COLO668 (cell line): Measurements from ENCODE around the gene SFXN5.

Experiments used
- DNase-seq: peaks from one replicate; lab custom pipeline; 2025; ENCODE audit not compliant: unreplicated experiment; lab: John Stamatoyannopoulos, UW

Gene SFXN5

DNA sequence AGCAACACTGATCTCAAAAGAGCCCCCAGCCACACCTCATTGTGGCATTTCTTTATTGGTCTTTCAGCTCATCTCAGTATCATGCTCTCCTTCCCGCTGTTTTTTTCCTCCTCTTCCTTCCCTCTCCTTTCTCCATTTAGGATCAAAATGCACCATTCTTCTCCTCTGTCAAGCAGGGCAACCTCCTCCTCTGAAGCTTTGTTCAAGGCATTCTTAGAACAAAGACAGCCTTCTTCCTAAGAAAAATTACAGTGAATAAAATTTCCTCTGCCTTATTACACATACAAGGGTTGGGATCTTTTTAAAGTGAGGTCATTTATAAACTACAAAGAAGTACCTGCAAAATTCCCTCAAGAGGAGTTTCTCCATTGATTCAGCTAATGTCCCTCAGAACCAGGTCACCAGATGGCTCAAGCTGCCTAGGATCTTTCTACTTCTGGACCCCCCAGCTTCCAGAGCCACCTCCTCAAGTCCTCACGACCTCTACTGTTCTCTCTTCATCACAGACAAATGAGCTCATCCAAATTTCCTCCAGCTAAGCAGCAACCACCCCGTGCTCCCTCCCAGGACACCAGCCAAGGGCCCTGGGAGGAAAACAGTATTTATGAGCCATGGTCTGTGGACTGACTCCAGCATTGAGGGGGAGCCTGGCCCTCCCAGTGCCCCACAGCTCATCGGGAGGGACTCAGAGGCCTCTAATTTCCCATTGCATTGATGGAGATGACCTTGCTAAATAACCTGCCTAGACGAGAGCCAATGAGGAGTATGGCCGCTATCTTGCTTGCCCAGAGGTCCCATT is 18.0 kb downstream of the SFXN5 start:
- no peak for DNase-seq

DNA sequence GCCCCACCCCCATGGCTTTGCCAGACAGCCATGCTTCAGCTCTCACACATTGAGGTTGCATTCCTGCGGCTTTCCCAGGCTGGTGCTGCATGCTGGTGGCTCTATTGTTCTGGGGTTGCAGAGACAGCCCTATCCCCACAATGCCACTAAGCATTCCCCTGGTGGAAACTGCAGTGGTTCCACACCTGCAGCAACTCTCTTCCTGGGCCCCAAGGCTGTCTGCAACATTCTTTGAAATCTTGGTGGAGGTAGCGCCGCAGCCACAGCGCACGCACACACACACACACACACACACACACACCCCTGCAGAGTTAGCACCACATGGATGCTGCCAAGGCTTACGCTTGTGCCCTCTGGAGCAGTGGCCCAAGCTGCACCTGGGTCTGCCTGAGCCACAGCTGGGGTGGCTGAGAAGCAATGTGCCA is 21.4 kb downstream of the SFXN5 start:
- DNase-seq = no peak

DNA sequence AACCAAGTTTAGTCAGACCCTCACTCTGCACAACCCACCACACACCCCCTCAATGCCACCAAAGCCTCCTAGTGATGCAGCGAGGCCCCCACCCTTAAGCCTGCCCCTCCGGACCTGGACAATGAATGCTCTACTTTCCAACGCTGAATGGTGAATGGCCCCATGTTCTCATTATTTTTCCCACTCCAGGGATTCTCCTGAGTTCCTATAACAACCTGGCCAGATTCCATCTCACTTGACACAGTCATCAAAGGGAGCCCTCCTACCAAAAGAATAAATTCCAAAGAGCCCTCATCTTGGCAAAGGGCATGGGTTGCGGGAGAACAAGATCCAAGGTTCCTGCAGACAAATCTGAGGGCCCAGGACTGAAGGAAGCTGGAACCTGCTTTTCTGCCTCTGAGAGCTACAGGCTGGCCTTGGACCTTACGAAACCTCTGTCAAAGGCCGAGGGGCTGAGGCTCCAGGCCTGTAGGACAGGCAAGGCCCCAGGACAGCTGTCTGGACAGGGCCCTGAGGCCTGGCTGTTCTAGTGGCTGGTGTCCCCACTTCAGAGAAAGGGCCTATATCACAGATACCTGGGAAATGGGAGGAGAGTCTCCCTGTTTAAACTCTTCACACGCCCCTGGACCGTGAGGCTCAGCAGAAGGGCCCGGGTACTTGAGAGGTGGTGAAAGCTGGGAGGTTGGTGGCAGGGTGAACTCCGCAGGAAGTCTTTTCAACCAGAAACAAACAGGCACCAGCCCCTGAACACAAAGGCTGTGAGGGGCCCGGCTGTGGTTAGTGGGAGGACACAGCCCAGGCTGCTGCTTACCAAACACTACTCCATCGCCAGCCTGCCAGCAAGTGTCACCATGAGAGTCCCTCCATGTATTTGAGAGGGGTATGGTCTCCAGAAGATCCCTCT is 27.3 kb downstream of the SFXN5 start:
- DNase-seq = no peak

DNA sequence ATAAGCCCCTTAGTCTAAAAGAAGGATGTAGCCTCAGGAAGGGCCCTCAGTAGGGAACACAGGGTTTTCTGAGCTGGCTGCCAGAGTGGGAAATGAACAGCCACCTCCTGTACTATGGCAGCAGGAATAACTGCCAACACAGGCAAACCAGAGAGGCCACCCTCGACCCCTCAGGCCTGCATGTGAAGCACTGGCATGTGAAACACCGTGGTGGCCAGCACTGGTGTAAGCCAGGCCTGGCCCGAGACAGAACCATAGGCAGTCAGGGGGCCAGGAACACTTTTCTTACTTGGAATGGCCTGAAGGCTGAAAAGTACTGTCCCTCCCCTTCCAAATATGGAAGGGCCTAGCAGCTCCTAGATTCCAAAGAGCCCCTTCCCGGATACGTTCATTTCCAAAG is 28.2 kb downstream of the SFXN5 start:
- DNase-seq = no peak

DNA sequence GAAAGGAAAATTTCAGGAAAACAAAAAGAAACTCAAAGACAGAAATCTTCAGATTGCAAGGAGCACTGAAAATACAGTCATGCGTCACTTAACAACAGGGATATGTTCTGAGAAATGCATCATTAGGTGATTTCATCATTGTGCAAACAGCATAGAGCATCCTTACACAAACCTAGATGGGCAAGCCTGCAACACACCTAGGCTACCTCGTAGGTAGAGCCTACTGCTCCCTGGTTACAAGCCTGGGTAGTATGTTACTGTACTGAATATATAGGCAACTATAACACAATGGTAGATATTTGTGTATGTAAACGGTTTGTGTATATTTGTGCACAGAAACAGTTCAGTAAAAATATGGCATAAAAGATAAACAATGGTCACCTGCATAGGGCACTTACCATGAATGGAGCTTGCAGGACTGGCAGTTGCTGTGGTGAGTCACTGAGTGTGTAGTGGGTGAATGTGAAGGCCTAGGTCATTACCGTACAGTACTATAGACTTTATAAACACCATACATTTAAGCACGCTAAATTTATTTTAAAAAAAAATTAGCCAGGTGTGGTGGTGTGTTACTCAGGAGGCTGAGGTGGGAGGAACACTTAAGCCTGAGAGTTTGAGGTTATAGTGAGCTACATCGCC is 33.4 kb downstream of the SFXN5 start:
- DNase-seq = peak; percentile 72

DNA sequence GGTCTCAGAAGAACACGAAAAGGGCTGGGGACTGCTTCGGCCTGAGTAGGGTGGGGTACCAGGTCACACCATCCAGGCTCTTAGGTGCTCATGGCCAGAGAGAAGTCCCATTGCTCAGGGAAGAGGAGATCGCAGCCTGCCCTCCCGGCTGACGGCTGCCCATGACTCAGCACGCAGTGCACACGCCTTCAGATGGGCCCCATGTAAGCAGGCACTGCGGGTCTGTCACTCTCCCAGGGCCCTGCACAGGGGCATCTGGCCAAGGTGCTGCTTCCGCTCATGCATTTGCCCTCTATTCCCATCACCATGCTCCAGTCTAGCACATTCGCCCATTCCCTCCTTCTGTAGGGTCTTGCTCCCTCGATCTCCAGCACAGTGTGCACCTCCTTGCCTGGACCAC is 34.7 kb downstream of the SFXN5 start:
- DNase-seq = no peak

DNA sequence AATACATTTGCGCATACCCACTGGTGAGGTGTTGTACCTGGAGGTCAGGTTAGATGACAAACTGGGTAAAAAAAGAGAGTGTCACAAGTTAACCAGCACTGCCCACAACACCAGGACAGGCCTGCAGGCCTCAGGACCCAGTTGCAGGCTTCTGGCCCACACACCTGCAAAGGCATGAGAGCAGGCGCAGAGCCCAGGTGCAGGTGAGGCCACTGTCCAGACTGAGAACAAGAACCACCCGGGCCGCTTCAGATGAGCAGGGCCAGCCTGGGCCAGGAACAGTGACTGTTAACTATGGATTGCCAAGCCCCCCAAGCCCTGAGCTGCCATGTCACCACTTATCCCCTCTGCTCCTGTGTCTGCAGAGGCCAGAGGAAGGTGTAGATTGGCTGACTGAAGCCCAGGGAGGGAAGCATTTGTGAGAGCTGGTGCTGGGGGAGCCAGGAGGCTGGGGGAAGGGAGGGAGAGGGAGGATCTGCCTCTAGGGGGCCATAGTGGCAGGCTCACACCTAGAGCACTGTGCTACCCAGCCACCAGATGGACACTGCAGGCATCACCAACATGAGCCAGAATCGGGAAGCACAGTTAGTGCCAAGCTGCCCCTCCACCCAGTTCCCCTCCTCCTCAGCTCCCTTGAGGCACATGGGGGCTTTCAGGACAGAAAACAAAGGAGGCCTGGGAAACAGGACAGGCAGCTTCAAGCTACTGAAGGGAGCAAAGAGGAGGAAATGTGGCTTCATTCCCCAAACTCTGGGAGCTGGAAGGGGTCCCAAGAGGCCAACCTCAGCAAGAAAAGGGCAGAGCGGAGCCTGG is 35.4 kb downstream of the SFXN5 start:
- DNase-seq = peak; percentile 7

DNA sequence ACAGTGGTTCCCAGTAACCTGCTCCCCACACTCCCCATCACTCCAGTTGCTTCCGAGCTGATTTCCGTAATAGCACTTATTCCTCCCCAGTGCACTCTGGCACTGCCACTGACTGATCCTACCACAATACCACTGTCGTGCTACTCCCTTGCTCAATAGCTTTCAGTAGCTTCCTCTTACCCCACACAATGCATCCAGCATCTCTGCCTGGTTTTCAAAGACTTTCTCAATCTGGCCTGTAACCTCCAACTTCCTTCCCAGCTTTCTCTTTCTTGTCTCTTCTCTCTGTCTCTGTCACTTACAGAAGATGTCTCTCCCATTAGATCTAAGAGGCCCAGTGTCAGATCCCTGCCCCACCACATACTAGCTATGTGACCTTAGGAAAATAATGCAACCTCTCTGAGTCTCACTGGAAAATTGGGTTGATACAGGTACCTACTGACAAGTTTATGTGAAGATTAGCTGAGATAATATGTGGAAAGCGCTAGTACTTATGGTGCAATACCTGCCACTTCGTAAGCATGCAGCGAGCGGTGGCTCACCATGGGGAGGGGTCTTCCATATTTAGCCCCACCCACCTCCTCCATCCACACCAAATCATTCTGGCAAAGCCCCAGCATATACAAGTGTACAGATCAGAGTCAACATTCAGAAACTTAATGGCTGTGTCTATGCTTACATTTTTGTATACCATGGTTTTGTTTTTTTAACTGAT is 36.7 kb downstream of the SFXN5 start:
- no peak for DNase-seq

DNA sequence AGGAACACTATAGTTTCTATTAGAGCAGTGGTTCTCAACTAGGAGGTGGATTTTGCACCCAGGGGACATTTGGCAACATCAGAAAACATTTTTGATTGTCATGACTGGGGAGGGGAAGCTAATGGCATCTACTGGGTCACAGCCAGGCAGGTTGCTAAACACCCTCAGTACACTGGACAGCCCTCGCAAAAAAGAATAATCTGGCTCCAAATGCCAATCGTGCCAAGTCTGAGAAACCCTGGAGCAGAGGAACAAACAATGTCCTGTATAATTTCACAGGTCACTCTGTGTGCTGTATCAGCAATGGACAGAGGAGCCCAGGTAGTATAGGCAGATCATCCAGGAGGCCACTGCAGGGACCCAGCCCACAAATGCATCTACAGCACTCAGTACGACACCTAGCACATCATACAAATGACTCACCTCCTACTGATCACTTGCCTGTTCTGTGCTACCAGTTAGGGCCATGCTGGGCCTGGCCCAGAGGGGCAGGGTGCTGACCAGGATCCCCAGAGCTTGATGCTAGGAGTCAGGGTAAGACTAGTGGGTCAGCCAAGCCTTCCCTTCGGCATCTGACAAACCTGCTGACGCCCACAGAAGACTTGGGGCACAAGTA is 37.6 kb downstream of the SFXN5 start:
- no peak for DNase-seq

DNA sequence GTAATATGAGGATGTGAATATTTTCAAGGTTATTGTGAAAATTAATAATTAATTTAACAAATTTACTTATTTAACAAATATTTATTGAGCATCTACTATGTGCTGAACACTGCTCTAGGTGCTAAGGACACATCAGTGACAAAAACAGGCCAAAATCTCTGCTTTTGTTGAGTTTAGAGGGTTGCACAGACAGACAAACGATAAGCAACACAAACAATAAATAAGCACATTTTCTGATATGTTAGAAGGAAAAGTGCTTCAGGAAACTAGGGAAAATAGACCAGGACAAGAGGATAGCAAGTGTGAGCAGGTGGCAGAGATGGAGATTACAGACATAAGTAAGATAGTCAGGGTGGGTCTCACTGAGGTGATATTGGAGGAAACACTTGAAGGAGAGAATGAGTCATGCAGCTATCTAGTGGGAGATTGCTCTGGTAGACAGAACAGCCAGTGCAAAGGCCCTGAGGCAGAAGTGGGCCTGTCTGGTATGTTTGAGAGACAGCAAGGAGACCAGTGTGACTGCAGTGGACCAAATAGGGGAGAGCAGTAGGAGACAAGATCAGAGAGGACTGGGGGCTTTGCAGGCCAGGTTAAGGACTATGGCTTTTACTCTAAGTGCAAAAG is 38.3 kb downstream of the SFXN5 start:
- no peak for DNase-seq

DNA sequence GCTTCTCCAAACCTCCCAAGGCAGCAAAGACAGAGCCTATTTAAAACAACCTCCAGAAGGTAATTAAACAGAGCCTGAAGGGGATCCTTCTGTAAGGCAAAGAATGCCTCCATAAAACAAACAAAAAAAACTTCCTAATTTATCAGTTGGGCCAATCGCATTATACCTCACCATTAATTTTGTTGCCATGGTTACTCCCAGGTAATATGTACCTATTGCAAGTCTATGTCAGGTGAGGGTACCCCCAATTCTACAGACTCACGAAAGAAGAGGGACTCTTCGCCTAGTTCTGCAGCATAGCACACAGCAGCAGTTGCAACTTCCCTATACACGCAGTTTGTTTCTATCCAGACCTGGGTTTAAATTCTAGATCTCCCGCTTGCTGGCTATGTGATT is 38.8 kb downstream of the SFXN5 start:
- no peak for DNase-seq

DNA sequence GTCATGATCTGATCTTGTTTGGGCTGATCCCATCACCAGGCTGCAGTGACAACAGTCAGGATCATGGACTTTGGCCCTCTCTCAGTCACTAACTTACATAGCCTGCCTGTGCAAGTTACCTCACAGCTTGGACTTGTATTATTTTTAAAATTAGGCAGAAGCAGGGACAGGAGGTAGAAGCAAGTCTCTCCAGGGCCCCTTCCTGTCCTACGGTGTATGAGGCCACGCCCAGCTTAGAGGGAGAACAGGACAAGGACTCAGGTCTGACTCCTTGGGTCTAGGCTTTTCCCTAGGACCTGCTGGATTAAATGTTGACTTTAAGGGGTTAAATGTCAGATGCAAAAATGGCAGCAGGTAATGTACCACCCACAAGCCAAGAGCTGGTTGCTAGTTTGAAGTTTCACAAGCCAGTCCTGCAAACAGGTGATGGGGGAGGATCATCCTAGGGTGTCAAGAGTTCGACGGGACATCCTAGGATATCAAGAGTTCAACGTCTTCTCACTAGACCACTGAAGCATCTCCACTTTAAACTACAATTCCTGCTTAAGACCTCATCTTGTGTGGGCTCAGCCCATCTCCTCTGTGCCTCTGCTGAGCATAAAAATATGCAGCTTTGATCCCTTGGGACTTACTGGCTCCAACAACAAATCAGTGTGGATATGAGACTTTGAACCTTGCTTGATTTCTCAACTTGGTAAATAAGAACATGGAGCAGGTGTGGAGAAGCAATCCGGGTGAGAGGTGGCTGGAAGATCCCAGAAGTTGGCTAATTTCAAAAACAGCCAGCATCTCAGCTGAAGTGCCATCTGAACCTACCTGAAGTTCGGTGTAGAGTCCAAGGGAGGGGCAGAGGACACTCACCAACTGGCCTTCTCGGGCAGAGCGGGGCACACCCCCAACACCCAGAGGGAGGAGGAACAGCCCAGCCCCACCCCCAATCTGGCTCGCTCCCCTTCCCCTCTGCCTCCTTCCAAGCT is 39.5 kb downstream of the SFXN5 start:
- no peak for DNase-seq

DNA sequence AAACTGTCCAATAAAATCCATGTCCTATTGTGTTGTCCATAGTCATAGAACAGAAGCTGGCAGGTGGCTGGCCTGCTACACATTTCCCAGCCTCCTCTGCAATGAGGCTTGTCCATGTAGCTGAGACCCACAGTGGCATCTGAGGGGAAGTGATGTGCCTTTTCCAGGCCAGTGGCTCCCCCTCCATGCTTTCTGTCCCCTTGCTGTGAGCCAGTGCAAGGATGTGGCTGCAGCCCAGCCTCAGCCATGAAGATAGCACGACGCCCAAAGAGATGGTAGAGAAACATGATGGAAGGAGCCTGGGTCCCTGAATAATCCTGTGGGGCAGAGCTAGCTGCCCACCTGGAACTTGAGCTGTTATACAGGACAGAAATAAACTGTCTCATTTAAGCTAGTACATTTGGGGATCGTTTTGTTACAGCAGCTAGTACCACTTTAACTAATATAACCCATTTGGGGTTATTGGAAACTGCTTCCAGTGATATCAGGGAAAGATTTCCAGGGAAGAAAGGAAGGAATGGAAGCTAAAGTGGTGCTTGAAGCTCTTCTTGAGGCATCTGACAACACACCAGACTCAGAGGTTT is 40.3 kb downstream of the SFXN5 start:
- DNase-seq = no peak

DNA sequence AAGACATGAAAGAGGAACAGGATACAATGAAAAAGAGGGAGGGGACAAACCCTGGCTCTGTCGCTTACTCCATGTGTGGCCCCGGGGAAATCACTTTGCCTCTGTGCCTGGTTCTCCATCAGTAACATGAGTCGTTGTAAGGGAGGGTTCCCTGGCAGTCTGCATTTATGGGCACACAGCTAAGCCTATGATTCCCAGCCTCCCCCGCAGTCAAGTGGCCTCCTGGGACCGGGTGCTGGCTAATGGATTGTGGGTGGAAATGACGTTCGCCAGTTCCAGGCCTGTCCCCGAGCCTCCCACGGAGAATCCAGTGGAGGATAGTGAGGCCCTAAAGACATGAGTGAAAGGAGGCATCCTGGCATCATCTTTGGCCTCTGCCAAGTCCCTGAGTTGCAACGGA is 42.7 kb downstream of the SFXN5 start:
- no peak for DNase-seq

DNA sequence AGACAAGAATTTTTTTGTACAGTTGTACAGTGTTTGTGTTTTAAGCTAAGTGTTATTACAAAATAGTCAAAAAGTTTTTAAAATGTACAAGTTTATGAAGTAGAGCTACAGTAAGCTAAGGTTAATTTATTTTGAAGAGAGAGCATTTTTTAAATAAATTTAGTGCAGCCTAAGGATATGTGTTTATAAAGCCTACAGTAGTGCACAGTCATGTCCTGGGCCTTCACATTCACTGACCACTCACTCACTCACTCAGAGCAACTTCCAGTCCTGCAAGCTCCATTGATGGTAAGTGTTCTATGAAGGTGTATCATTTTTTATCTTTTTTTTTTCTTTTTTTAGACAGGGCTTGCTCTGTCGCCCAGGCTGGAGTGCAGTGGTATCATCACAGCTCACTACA is 44.2 kb downstream of the SFXN5 start:
- DNase-seq = no peak

DNA sequence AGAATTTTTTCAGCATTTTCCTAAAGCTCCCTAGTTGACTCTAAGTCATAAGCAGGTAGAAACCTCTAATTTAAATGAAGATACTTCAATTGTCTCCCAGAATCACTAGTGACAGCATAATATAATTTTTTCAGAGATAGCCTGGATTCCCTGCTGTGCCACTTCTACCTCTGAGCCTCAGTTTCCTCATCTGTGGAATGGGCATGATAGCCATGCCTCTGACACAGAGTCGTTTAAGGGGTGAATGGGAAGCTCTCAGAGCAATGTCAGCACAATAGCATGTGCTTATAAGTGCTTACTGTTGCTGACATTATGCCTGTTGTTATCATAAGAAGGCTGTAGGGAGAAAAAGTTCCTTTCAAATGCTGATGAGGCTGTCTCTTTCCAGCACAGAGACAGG is 48.0 kb downstream of the SFXN5 start:
- DNase-seq = no peak

DNA sequence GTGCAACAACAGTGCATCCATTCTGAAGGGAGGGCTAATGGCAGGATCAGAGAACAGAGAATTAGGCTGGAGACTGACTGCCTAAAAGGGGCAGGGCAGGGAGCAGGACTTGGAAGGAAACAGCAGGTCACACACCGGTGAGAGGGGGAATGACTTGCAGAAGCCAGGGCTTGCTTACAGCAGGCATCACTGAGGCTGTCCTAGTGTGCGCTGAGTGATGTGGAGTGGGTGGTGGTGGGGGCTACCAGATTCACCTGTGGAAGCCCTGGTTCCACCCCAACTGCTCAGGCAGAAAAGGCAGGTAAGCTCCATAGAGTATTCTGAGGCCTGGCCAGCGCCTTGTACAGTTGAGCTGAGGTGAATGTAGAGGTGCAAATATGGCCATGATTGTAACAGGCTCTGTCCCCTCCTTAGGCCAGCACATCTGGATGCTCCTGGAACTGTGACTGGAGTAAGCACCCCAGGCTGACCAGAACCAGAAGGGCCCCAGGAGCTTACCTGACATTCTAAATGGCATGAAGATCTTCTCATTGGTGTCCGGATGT is 49.4 kb downstream of the SFXN5 start:
- DNase-seq = no peak
